Epithelial cell of proximal tubule (primary cell): ENCODE data around the gene STPG1. TPM values are rescaled to one million over a fixed set of nuclear protein-coding genes. Genes with fewer than 3 reads are reported as not detected.
"Not testable (repeated sequence)": the region's sequence is repeated elsewhere in the genome, so short reads cannot be mapped to it uniquely, and the experiment has no call there.

Experiments
- DNase-seq: peaks from one replicate; pipeline ENCODE4 v3.0.0-alpha.2; 2011; ENCODE audit warnings: low read depth
- H3K4me3 ChIP-seq: 2 replicates; pipeline ENCODE4 v1.5.1; 2011; ENCODE audit warnings: low read depth, mild to moderate bottlenecking, low read length
- total RNA-seq: library from RNA; depleted of rRNA; stranded (reverse); fragments of >200 nt; gene quantifications from 2 replicates; pipeline ENCODE4 v1.2.3, GENCODE V29; 2015
- TF ChIP-seq, protein P1 (sequence below): conservative IDR thresholded peaks from 2 replicates; pipeline ENCODE4 v1.5.1; 2012; ENCODE audit warnings: low read depth, mild to moderate bottlenecking, low read length

The STPG1 gene
- total RNA-seq, 1 donor from 2014 or later = 11.5 TPM

DNA sequence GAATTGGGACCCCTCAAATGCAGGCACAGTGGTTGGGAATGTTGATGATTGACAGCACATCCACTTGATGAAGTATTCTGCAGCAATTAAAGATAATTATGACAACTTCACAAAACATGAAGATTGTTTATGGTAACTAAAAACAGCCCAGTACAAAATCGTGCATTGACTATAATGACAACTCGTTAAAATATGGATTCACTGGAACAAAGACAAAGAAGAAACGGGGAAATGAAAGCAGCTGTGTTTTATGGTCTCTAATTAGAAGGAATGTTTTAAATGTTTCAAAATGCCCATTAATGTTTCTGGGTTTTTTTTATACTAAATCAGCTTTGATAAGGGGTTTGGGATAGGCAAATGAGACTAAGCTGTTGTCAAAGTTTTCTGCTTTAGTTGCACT lies 38.2 kb upstream of the STPG1 start:
- no peak overlapping the region for H3K4me3 ChIP-seq
- TF ChIP-seq, protein P1, sequence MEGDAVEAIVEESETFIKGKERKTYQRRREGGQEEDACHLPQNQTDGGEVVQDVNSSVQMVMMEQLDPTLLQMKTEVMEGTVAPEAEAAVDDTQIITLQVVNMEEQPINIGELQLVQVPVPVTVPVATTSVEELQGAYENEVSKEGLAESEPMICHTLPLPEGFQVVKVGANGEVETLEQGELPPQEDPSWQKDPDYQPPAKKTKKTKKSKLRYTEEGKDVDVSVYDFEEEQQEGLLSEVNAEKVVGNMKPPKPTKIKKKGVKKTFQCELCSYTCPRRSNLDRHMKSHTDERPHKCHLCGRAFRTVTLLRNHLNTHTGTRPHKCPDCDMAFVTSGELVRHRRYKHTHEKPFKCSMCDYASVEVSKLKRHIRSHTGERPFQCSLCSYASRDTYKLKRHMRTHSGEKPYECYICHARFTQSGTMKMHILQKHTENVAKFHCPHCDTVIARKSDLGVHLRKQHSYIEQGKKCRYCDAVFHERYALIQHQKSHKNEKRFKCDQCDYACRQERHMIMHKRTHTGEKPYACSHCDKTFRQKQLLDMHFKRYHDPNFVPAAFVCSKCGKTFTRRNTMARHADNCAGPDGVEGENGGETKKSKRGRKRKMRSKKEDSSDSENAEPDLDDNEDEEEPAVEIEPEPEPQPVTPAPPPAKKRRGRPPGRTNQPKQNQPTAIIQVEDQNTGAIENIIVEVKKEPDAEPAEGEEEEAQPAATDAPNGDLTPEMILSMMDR = no peak
- DNase-seq = no peak

DNA sequence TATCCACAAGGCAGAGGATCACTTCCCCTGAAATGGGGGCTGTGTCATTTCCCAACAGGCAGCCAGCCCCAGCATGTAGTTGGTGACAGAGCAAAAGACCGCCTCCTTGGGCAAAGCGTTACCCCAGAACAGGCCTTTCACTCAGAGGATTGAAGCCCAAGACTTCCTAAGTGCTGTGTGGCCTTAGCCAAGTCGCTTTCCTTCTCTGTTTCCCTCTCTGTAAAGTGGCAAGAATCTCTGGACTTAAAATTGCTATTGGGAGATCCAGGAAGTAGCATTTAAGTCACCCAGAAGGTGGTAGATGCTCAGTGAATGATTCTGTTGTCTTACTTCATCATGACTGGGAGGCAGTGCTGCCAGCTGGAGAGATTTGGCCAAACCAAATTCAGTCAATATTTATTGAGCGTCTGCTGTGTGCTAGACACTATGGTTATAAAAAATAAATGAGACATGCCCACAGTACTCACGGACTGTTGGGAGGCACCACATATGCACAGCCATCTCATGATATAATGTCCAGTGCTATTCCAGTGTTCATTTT lies 37.3 kb upstream of the STPG1 start:
- no peak for DNase-seq

DNA sequence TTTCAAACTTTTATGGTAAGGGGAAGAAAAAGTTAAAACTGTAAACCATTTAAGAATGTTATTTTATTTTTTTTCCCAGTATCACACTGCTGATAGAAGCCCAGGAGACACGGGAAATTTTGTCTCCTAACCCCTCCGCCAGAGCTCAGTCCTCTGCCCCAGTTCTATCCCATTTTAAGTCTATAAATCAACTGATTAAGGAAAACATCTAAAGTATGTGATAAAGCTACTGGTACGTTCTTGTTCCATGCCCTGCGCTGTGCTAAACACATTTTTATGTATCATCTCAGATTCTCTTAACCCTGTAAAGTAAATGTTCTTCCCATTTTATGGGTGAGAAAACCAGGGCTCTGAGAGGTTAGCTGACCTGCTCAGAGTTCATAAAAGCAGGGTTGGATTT lies 36.7 kb upstream of the STPG1 start:
- DNase-seq = no peak
- H3K4me3 ChIP-seq = no peak overlapping the region
- TF ChIP-seq, protein P1 = no peak

More for the DNA sequence above, 37.3 kb upstream of the STPG1 start:
- TF ChIP-seq, protein P1 = no peak
- H3K4me3 ChIP-seq = no peak overlapping the region

DNA sequence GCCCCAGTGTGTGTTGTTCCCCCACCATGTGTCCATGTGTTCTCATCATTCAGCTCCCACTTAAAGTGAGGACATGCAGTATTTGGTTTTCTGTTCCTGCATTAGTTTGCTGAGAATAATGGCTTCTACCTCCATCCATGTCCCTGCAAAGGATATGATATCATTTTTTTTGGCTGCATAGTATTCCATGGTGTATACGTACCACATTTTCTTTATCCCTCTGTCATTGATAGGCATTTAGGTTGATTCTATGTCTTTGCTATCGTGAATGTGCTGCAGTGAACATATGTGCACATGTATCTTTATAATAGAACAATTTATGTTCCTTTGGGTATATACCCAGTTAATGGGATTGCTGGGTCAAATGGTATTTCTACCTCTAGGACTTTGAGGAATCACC lies 32.9 kb upstream of the STPG1 start:
- DNase-seq, H3K4me3 ChIP-seq: not testable (repeated sequence)

DNA sequence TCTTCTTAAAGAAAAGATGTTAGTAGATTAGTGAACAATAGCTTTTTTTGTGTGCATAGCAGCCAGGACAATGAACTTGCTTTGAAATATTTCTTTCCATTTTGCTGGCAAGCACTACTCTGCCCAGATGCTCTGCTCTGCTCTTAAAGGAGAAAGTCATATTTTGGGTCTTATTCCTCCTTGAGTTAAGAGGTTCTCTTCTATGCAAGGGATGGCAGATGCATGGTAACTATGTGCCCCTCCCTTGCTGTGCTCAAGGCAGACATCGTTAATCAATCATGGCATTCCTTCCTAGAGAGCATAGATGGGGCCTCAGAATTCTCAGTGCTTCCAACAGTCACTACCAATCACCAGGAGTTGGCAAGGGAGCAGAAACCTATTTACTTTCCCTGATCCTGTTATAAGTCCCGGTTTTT lies 29.7 kb upstream of the STPG1 start:
- TF ChIP-seq, protein P1 = no peak
- DNase-seq = no peak
- no peak overlapping the region for H3K4me3 ChIP-seq

DNA sequence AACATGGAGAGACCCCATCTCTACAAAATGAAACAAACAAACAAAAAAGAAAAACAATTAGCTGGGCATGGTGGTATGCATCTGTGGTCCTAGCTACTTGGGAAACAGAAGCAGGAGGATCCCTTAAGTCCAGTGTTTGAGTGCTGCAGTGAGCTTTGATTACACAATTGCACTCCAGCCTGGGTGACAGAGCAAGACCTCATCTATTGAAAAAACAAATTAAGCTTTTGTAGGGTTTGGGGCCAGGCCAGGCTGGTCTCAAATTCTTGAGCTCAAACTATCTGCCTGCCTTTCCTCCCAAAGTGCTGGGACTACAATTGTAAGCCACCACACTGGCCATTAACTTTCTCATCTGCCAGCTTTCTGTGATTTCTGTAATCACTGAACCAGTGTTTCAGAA lies 29.2 kb upstream of the STPG1 start:
- DNase-seq = no peak
- TF ChIP-seq, protein P1 = no peak
- no peak overlapping the region for H3K4me3 ChIP-seq

DNA sequence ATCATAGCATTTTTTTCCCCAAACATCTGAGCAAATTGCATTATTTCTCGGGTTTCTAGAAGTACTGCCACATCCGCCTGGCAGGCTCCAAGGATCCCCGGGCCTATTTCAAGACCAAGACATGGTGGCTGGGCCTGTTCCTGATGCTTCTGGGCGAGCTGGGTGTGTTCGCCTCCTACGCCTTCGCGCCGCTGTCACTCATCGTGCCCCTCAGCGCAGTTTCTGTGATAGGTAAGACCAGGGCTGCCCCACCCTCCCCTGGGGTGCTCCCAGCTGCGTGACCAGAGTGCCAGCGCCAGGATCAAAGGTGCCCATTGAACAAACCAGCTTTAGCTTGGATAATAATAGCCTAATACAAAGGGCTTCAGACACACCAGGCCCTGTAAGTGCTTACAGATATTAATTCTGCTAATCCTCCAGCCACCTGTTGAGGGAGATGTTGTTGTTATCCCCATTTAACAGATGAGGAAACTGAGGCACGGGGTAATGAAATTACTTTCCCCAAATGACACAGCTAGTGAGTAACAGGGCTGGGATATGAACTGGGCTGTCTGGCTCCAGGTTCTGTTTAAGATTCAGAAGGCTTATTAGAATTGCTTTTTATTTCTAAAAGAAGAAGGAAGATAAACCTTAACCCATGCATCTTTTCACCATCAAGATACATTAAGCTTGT lies 28.6 kb upstream of the STPG1 start:
- no peak overlapping the region for H3K4me3 ChIP-seq
- DNase-seq = no peak
- TF ChIP-seq, protein P1 = no peak
